C4-2B (cell line): ENCODE data around the gene FGF6.

Experiments used
- CTCF ChIP-seq: fragments of 450-650 bp; conservative IDR thresholded peaks from 2 replicates; pipeline ENCODE4 v1.5.1; 2017; ENCODE audit warnings: mild to moderate bottlenecking
- ZFX ChIP-seq: fragments of 450-650 bp; IDR thresholded peaks from 2 replicates; pipeline ENCODE4 v1.6.1; 2017

- TF ChIP-seq CTCF (no peak), ZFX (no peak)
These were observed 10.1 kb downstream of the FGF6 start for GRCh38 chr12:4435537-4435936.
